Measurements from ENCODE around the gene ARHGEF28.
A peak's percentile ranks its signal among the peaks of the same experiment; 100 is the strongest.

ARHGEF28 gene

DNA sequence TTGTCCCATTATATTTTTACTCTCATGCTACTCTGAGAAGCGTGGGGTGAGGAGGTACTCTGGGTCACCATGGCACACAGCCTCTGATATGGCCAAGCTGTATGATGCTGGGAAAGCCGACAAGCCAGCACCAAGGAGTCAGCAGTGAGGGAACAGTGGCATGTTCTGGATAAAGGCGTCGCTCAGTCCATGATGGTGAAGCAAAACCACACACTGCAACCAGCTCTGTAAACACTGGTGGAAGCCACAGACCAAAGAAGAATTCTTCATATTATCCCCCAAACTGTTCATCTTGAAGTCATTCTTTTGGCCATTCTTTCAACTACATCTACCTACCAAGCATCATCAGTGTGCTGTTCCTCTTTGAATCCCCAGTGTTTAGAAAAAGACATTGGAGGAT is 264.6 kb downstream of the ARHGEF28 start:
- no peak overlapping the region for H3K4me3 ChIP-seq (ENCODE audit: low read depth, low read length)
- DNase-seq (ENCODE audit: low read depth), result no peak
- TF ChIP-seq MYC (IDR thresholded peaks at IDR 0.05; ENCODE audit: low read depth, low read length), result no peak
- TF ChIP-seq MAX (IDR thresholded peaks at IDR 0.05; ENCODE audit: low read depth, low read length), result no peak
- no peak for TF ChIP-seq CTCF (IDR thresholded peaks at IDR 0.05; ENCODE audit: low read depth, low read length)
- no peak for TF ChIP-seq POLR2A (IDR thresholded peaks at IDR 0.05; ENCODE audit: extremely low read depth, insufficient read length)

DNA sequence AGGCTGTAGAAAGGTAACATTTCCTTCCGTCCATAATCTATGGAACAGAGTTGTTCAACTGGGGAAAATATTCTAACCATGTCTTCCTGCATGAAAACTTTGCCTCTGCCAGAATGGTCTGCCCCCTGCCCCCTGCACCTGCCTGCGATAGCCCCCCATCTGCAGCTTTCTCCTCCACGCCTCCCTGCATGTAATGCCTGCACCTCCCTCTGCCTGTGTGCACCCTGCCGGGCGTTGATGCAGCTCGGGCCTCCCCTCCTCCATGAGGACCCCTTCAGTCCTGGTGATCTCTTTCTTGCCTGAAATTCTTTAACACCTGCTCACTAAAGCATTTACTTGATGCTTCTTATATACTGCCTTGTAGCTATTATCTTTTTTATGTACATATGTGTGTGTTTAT is 266.2 kb downstream of the ARHGEF28 start:
- no peak overlapping the region for H3K4me3 ChIP-seq (ENCODE audit: low read depth, low read length)
- DNase-seq (ENCODE audit: low read depth), result no peak
- TF ChIP-seq POLR2A (IDR thresholded peaks at IDR 0.05; ENCODE audit: extremely low read depth, insufficient read length) (no peak), MAX (IDR thresholded peaks at IDR 0.05; ENCODE audit: low read depth, low read length) (no peak), CTCF (IDR thresholded peaks at IDR 0.05; ENCODE audit: low read depth, low read length) (no peak), MYC (IDR thresholded peaks at IDR 0.05; ENCODE audit: low read depth, low read length) (no peak)

DNA sequence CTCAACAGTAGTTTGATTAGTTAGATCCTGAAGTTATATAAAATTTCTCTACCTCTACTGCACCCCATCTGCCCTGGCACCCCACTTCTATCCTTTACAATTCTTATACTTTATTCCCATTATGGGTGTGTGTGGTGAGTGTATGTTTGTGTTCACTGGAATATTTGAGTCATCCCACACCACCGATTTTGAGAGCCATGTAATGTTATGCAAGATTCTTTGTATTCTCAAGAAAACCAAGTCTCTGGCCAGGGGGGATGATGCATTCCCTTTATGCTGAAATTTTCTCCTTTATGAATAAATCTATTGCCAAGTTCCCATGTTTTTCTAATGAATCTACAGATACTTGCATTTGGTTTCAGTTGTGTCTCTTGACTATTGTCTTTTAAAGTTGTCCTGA is 266.8 kb downstream of the ARHGEF28 start:
- TF ChIP-seq MAX (IDR thresholded peaks at IDR 0.05; ENCODE audit: low read depth, low read length), result no peak
- TF ChIP-seq CTCF (IDR thresholded peaks at IDR 0.05; ENCODE audit: low read depth, low read length), result no peak
- no peak for TF ChIP-seq POLR2A (IDR thresholded peaks at IDR 0.05; ENCODE audit: extremely low read depth, insufficient read length)
- TF ChIP-seq MYC (IDR thresholded peaks at IDR 0.05; ENCODE audit: low read depth, low read length), result no peak
- DNase-seq (ENCODE audit: low read depth), result no peak
- H3K4me3 ChIP-seq (ENCODE audit: low read depth, low read length), result no peak overlapping the region

- no peak overlapping the region for H3K4me3 ChIP-seq (ENCODE audit: low read depth, low read length)
Measured at GRCh38 chr5:73893813-73894212, 267.8 kb downstream of the ARHGEF28 start.

DNA sequence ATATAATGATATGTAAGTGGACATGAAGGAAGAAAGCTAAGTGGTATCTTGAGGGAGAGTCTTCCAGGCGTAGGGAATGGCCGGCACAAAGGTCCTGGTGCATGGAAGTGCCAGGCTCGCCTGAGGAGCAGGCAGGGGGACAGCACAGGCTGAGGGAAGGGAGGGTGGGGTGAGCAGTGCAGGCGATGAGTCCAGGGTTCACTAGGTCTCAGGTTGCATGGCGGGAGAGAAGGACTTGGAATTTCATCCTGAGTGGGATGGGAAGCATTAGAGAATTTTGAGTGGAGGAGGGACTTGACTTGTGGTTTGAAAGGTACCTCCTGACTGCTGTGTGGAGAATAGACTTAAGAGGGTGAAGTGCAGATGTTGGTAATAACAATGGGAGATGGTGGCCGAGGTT is 268.9 kb downstream of the ARHGEF28 start:
- H3K4me3 ChIP-seq (ENCODE audit: low read depth, low read length), result no peak overlapping the region
- TF ChIP-seq MAX (IDR thresholded peaks at IDR 0.05; ENCODE audit: low read depth, low read length), result no peak
- TF ChIP-seq POLR2A (IDR thresholded peaks at IDR 0.05; ENCODE audit: extremely low read depth, insufficient read length), result no peak
- no peak for TF ChIP-seq CTCF (IDR thresholded peaks at IDR 0.05; ENCODE audit: low read depth, low read length)
- TF ChIP-seq MYC (IDR thresholded peaks at IDR 0.05; ENCODE audit: low read depth, low read length), result no peak
- DNase-seq (ENCODE audit: low read depth), result no peak

More at GRCh38 chr5:73893813-73894212, 267.8 kb downstream of the ARHGEF28 start:
- TF ChIP-seq MAX (IDR thresholded peaks at IDR 0.05; ENCODE audit: low read depth, low read length) (no peak), MYC (IDR thresholded peaks at IDR 0.05; ENCODE audit: low read depth, low read length) (no peak), CTCF (IDR thresholded peaks at IDR 0.05; ENCODE audit: low read depth, low read length) (no peak), POLR2A (IDR thresholded peaks at IDR 0.05; ENCODE audit: extremely low read depth, insufficient read length) (no peak)
- no peak for DNase-seq (ENCODE audit: low read depth)

- TF ChIP-seq CTCF (IDR thresholded peaks at IDR 0.05; ENCODE audit: low read depth, low read length) (no peak), MAX (IDR thresholded peaks at IDR 0.05; ENCODE audit: low read depth, low read length) (no peak), MYC (IDR thresholded peaks at IDR 0.05; ENCODE audit: low read depth, low read length) (no peak), POLR2A (IDR thresholded peaks at IDR 0.05; ENCODE audit: extremely low read depth, insufficient read length) (no peak)
- H3K4me3 ChIP-seq (ENCODE audit: low read depth, low read length), result no peak overlapping the region
- peak; percentile 69 for DNase-seq (ENCODE audit: low read depth)
Measured at GRCh38 chr5:73895471-73895870, 269.5 kb downstream of the ARHGEF28 start.

Data from NB4 (cell line).